Hepatocyte (in vitro differentiated cells): Measurements from ENCODE around the gene CLDN6.

Experiments
- CTCF ChIP-seq: fragments of 200-600 bp; sonication (generic); IDR thresholded peaks from 2 replicates; pipeline ENCODE4 v1.5.1; 2016; ENCODE audit warnings: antibody characterized with exemption, mild to moderate bottlenecking; ENCODE audit not compliant: poor library complexity
- EZH2 ChIP-seq: fragments of 200-600 bp; sonication (generic); IDR thresholded peaks from 2 replicates; pipeline ENCODE4 v1.6.1; 2016; ENCODE audit warnings: antibody characterized with exemption, mild to moderate bottlenecking, borderline replicate concordance

GRCh38 chr16:2985893-2986355, 32.1 kb downstream of the CLDN6 start:
- no peak for TF ChIP-seq CTCF
- TF ChIP-seq EZH2: no peak
